ENCODE results near the gene DGUOK. TPM values are rescaled to one million over a fixed set of nuclear protein-coding genes. Genes with fewer than 3 reads are reported as not detected.

DGUOK gene
- total and polyA plus RNA-seq, 2 experiments from 2014 or later = 50.9 to 116 TPM

GRCh38 chr2:73919596-73920228 is 7.0 kb upstream of the DGUOK start:
- Histone ChIP-seq H3K4me2 (ENCODE audit: unreplicated experiment) (no peak overlapping the region), H3K9me3 (ENCODE audit: low read depth) (no peaks in the 10 kb centered on the region), H3K27me3 (replicated peaks; ENCODE audit: insufficient read depth) (peaks cover 49% of the 10 kb centered on the region), H3K9me2 (ENCODE audit: insufficient read depth) (no peaks in the 10 kb centered on the region), H3K79me2 (ENCODE audit: insufficient read depth) (no peaks in the 10 kb centered on the region), H3F3A (ENCODE audit: insufficient read depth) (no peaks in the 10 kb centered on the region), H4K20me1 (ENCODE audit: insufficient read depth) (no peaks in the 10 kb centered on the region), H3K4me1 (ENCODE audit: insufficient read depth) (no peaks in the 10 kb centered on the region), H3K9ac (no peak overlapping the region), H3K4me3 (no peak overlapping the region), H3K27ac (no peak overlapping the region), H2AFZ (no peak overlapping the region), H3K36me3 (ENCODE audit: low read depth) (no peaks in the 10 kb centered on the region)
- 80 to 83% methylated on average over 7 of the region's 7 CpGs for WGBS, 2 experiments (ENCODE audit: low coverage in 1 of 2, low lambda C conversion rate in 2 of 2, missing lambda C conversion rate in 2 of 2)
- in situ Hi-C loops (cut with MboI) = no loop called here
- DNase-seq = no peak
- TF ChIP-seq EZH2 (IDR thresholded peaks at IDR 0.05; ENCODE audit: insufficient read depth, poor library complexity, severe bottlenecking) (no peak), EZH2phosphoT487 (IDR thresholded peaks at IDR 0.05; ENCODE audit: insufficient read depth, low read depth) (no peak)

- Histone ChIP-seq H3F3A (ENCODE audit: insufficient read depth) (no peaks in the 10 kb centered on the region), H3K4me2 (ENCODE audit: unreplicated experiment) (no peak overlapping the region), H3K9me3 (ENCODE audit: low read depth) (no peaks in the 10 kb centered on the region), H3K4me3 (no peak overlapping the region), H3K9ac (no peak overlapping the region), H3K4me1 (ENCODE audit: insufficient read depth) (no peaks in the 10 kb centered on the region; the same call in 1 of the 2 replicates), H4K20me1 (ENCODE audit: insufficient read depth) (no peaks in the 10 kb centered on the region), H3K9me2 (ENCODE audit: insufficient read depth) (no peaks in the 10 kb centered on the region), H3K79me2 (ENCODE audit: insufficient read depth) (no peaks in the 10 kb centered on the region), H3K27ac (no peak overlapping the region), H2AFZ (no peak overlapping the region), H3K27me3 (replicated peaks; ENCODE audit: insufficient read depth) (peaks cover 46% of the 10 kb centered on the region), H3K36me3 (ENCODE audit: low read depth) (no peaks in the 10 kb centered on the region)
- TF ChIP-seq EZH2phosphoT487 (IDR thresholded peaks at IDR 0.05; ENCODE audit: insufficient read depth, low read depth) (no peak), EZH2 (IDR thresholded peaks at IDR 0.05; ENCODE audit: insufficient read depth, poor library complexity, severe bottlenecking) (no peak)
- in situ Hi-C loops (cut with MboI) = no loop called here
- peak; percentile 45 for DNase-seq
- 50 to 52% methylated on average over 12 of the region's 12 CpGs for WGBS, 2 experiments (ENCODE audit: low coverage in 1 of 2, low lambda C conversion rate in 2 of 2, missing lambda C conversion rate in 2 of 2)
Observed at GRCh38 chr2:73920577-73921545, 5.8 kb upstream of the DGUOK start.

DNA sequence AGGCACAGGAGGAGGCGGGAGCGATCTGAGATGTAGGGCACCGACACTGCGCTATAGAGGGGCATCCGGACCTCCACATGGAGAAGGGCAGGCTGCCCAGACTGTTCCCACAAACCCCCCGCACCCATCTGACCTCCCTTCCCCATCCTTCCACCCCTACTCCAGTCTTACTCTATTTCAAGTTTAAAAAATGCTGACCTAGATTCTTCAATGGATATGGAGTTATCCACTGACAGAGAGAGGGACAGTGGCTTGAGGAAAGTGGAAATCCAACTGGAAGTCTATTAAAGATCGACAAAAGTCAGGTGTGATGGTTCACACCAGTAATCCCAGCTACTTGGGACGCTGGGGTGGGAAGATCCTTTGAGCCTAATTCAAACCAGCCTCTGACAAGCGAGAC is 5.1 kb upstream of the DGUOK start:
- in situ Hi-C loops (cut with MboI) = no loop called here
- Histone ChIP-seq H3K9ac (no peak overlapping the region), H3K4me1 (ENCODE audit: insufficient read depth) (no peaks in the 10 kb centered on the region; the same call in 1 of the 2 replicates), H3K27me3 (replicated peaks; ENCODE audit: insufficient read depth) (peaks cover 39% of the 10 kb centered on the region), H4K20me1 (ENCODE audit: insufficient read depth) (no peaks in the 10 kb centered on the region), H3K9me3 (ENCODE audit: low read depth) (no peaks in the 10 kb centered on the region), H3F3A (ENCODE audit: insufficient read depth) (no peaks in the 10 kb centered on the region), H3K36me3 (ENCODE audit: low read depth) (no peaks in the 10 kb centered on the region), H2AFZ (no peak overlapping the region), H3K4me3 (no peak overlapping the region), H3K27ac (no peak overlapping the region), H3K4me2 (ENCODE audit: unreplicated experiment) (no peak overlapping the region), H3K9me2 (ENCODE audit: insufficient read depth) (no peaks in the 10 kb centered on the region), H3K79me2 (ENCODE audit: insufficient read depth) (no peaks in the 10 kb centered on the region)
- TF ChIP-seq EZH2 (IDR thresholded peaks at IDR 0.05; ENCODE audit: insufficient read depth, poor library complexity, severe bottlenecking) (no peak), EZH2phosphoT487 (IDR thresholded peaks at IDR 0.05; ENCODE audit: insufficient read depth, low read depth) (no peak)
- WGBS, 2 experiments (ENCODE audit: low coverage in 1 of 2, low lambda C conversion rate in 2 of 2, missing lambda C conversion rate in 2 of 2) = 70 to 74% methylated on average over 9 of the region's 9 CpGs
- no peak for DNase-seq

GRCh38 chr2:73922681-73923080 is 4.0 kb upstream of the DGUOK start:
- H3K36me3 ChIP-seq (ENCODE audit: low read depth) = no peaks in the 10 kb centered on the region
- peaks cover 9% of the 10 kb centered on the region for H3K79me2 ChIP-seq (ENCODE audit: insufficient read depth)
- no peak overlapping the region for H3K27ac ChIP-seq
- H3K4me2 ChIP-seq (ENCODE audit: unreplicated experiment) = no peak overlapping the region
- TF ChIP-seq EZH2phosphoT487 (IDR thresholded peaks at IDR 0.05; ENCODE audit: insufficient read depth, low read depth) (no peak), EZH2 (IDR thresholded peaks at IDR 0.05; ENCODE audit: insufficient read depth, poor library complexity, severe bottlenecking) (no peak)
- WGBS, 2 experiments (ENCODE audit: low coverage in 1 of 2, low lambda C conversion rate in 2 of 2, missing lambda C conversion rate in 2 of 2) = 33 to 34% methylated on average over 5 of the region's 5 CpGs
- no peaks in the 10 kb centered on the region for H3F3A ChIP-seq (ENCODE audit: insufficient read depth)
- peaks cover 28% of the 10 kb centered on the region for H3K27me3 ChIP-seq (replicated peaks; ENCODE audit: insufficient read depth)
- no peaks in the 10 kb centered on the region for H4K20me1 ChIP-seq (ENCODE audit: insufficient read depth)
- no peaks in the 10 kb centered on the region for H3K9me2 ChIP-seq (ENCODE audit: insufficient read depth)
- in situ Hi-C loops (cut with MboI) = no loop called here
- no peak overlapping the region for H2AFZ ChIP-seq
- H3K9me3 ChIP-seq (ENCODE audit: low read depth) = no peaks in the 10 kb centered on the region
- DNase-seq = no peak
- H3K4me1 ChIP-seq (ENCODE audit: insufficient read depth) = peaks cover 3% of the 10 kb centered on the region
- no peak overlapping the region for H3K9ac ChIP-seq
- H3K4me3 ChIP-seq = no peak overlapping the region
